H1 (cell line): Measurements from ENCODE around the gene NR1I3. TPM values are rescaled to one million over a fixed set of nuclear protein-coding genes. Genes with fewer than 3 reads are reported as not detected.

Experiments
- CTCF ChIA-PET: fragments of 300-600 bp; sonication (Branson Sonifier 250); formaldehyde crosslinking; loops from one replicate; lab custom pipeline; 2021; ENCODE audit not compliant: partially characterized antibody; lab: Charles Lee
- POLR2A ChIA-PET: fragments of 300-600 bp; sonication (Branson Sonifier 250); formaldehyde crosslinking; loops from one replicate; lab custom pipeline; 2021; ENCODE audit warnings: inconsistent platforms; ENCODE audit not compliant: partially characterized antibody; lab: Charles Lee
- DNase-seq, 2 experiments: peaks; one replicate each; pipeline versions ENCODE4 v3.0.0 to v3.0.0-alpha.2; 2010 to 2022; ENCODE audit warnings: low spot score in 2 of 2, low read depth in 1 of 2, mixed read lengths in 1 of 2
- FAIRE-seq: peaks from 2 replicates; lab custom pipeline; 2011; peaks lifted over from hg19 to GRCh38; lab: Jason Lieb, UNC
- H2AFZ ChIP-seq: 2 replicates; pipeline ENCODE4 v1.8.1; 2012; ENCODE audit warnings: low read length, inconsistent platforms
- H2AK5ac ChIP-seq: 2 replicates; pipeline ENCODE4 v1.6.1; 2013; ENCODE audit warnings: low read depth, low read length
- H2BK120ac ChIP-seq: replicated peaks from 2 replicates; pipeline ENCODE3; 2013; ENCODE audit warnings: low read depth, low read length, inconsistent platforms
- H2BK12ac ChIP-seq: 2 replicates; pipeline ENCODE4 v1.6.1; 2013; ENCODE audit warnings: low read depth, low read length
- H2BK15ac ChIP-seq: 2 replicates; pipeline ENCODE4 v1.6.1; 2013; ENCODE audit warnings: low read length
- H2BK20ac ChIP-seq: 2 replicates; pipeline ENCODE4 v1.6.1; 2013; ENCODE audit warnings: low read length
- H2BK5ac ChIP-seq: 2 replicates; pipeline ENCODE4 v1.6.1; 2013; ENCODE audit warnings: low read depth, low read length
- H3K14ac ChIP-seq: 2 replicates; pipeline ENCODE4 v1.6.1; 2013; ENCODE audit warnings: inconsistent platforms; ENCODE audit not compliant: insufficient read length
- H3K18ac ChIP-seq: 2 replicates; pipeline ENCODE4 v1.6.1; 2013; ENCODE audit warnings: low read length; ENCODE audit errors: extremely low read depth
- H3K23ac ChIP-seq: 2 replicates; pipeline ENCODE4 v1.6.1; 2013; ENCODE audit warnings: inconsistent platforms; ENCODE audit not compliant: insufficient read length
- H3K23me2 ChIP-seq: 2 replicates; pipeline ENCODE4 v1.6.1; 2013; ENCODE audit warnings: low read depth, low read length
- H3K27ac ChIP-seq: 2 replicates; pipeline ENCODE4 v1.6.1; 2011; ENCODE audit warnings: low read depth, low read length, inconsistent platforms
- H3K27me3 ChIP-seq, 4 experiments: replicated peaks in 1 of 4; 1 replicate in 1 of 4; 2 replicates in 3 of 4; pipeline versions ENCODE4 v1.6.1 to v1.8.1; 2011 to 2013; ENCODE audit warnings: low read length in 3 of 4, mild to moderate bottlenecking in 3 of 4, inconsistent platforms in 2 of 4, mixed read lengths in 2 of 4, moderate library complexity in 1 of 4; ENCODE audit not compliant: control insufficient read depth in 3 of 4, insufficient read depth in 3 of 4; ENCODE audit errors: extremely low read depth in 1 of 4
- H3K36me3 ChIP-seq, 4 experiments: 2 replicates each; pipeline versions ENCODE4 v1.6.1 to v1.8.1; 2011 to 2013; ENCODE audit warnings: mild to moderate bottlenecking in 4 of 4, low read length in 3 of 4, moderate library complexity in 2 of 4, control low read depth in 1 of 4, inconsistent platforms in 1 of 4; ENCODE audit not compliant: insufficient read depth in 4 of 4, control insufficient read depth in 2 of 4
- H3K4ac ChIP-seq: replicated peaks from 2 replicates; pipeline ENCODE3; 2013; ENCODE audit warnings: low read length, low read depth, mixed read lengths, inconsistent platforms; ENCODE audit not compliant: insufficient read length
- H3K4me1 ChIP-seq, 4 experiments: replicated peaks in 1 of 4; 1 replicate in 1 of 4; 2 replicates in 3 of 4; pipeline versions ENCODE4 v1.6.1 to v1.8.1; 2011 to 2013; ENCODE audit warnings: low read length in 3 of 4, inconsistent platforms in 2 of 4, mixed read lengths in 1 of 4; ENCODE audit not compliant: insufficient read depth in 4 of 4, control insufficient read depth in 3 of 4
- H3K4me2 ChIP-seq, 2 experiments: 2 replicates each; pipeline versions ENCODE4 v1.6.1 to v1.8.1; 2011 to 2013; ENCODE audit warnings: low read depth in 2 of 2, low read length in 2 of 2, control low read depth in 1 of 2, inconsistent platforms in 1 of 2, mild to moderate bottlenecking in 1 of 2; ENCODE audit not compliant: insufficient read depth in 1 of 2
- H3K4me3 ChIP-seq, 4 experiments: fragments of 200-600, 300-600 bp in 1 of 4; sonication (generic), shearing (Covaris generic), sonication (Bioruptor Twin) in 1 of 4; 2 replicates each; pipeline versions ENCODE4 v1.5.1 to v1.8.1; 2011 to 2016; ENCODE audit warnings: low read length in 4 of 4, low read depth in 3 of 4, control low read depth in 2 of 4, inconsistent platforms in 2 of 4, mild to moderate bottlenecking in 2 of 4, mixed read lengths in 1 of 4, moderate library complexity in 1 of 4; ENCODE audit not compliant: insufficient read depth in 2 of 4; ENCODE audit errors: extremely low read depth in 1 of 4
- H3K56ac ChIP-seq: replicated peaks from 2 replicates; pipeline ENCODE3; 2013; ENCODE audit warnings: low read depth, mild to moderate bottlenecking, mixed read lengths, low read length, inconsistent platforms; ENCODE audit not compliant: insufficient read length
- H3K79me1 ChIP-seq: 2 replicates; pipeline ENCODE4 v1.6.1; 2013; ENCODE audit warnings: low read depth, low read length, control low read depth
- H3K79me2 ChIP-seq, 2 experiments: 2 replicates each; pipeline versions ENCODE4 v1.6.1 to v1.8.1; 2012 to 2013; ENCODE audit warnings: low read length in 2 of 2, mild to moderate bottlenecking in 2 of 2, inconsistent platforms in 1 of 2; ENCODE audit not compliant: insufficient read depth in 2 of 2, control insufficient read depth in 1 of 2
- H3K9ac ChIP-seq, 4 experiments: replicated peaks in 1 of 4; 1 replicate in 1 of 4; 2 replicates in 3 of 4; pipeline versions ENCODE4 v1.6.1 to v1.8.1; 2011 to 2013; ENCODE audit warnings: low read depth in 3 of 4, low read length in 3 of 4, control low read depth in 2 of 4, mild to moderate bottlenecking in 2 of 4, moderate library complexity in 2 of 4, inconsistent platforms in 1 of 4; ENCODE audit errors: extremely low read depth in 1 of 4
- H3K9me3 ChIP-seq, 2 experiments: 2 replicates each; pipeline versions ENCODE4 v1.6.1 to v1.8.1; 2012 to 2013; ENCODE audit warnings: mild to moderate bottlenecking in 2 of 2, moderate library complexity in 2 of 2, control low read depth in 1 of 2, inconsistent platforms in 1 of 2, low read depth in 1 of 2, low read length in 1 of 2, mixed read lengths in 1 of 2; ENCODE audit not compliant: insufficient read depth in 2 of 2
- H4K20me1 ChIP-seq, 2 experiments: replicated peaks in 1 of 2; 2 replicates each; pipeline versions ENCODE3 to v1.8.1; 2011 to 2013; ENCODE audit warnings: inconsistent platforms in 2 of 2, low read length in 2 of 2, mild to moderate bottlenecking in 1 of 2; ENCODE audit not compliant: insufficient read depth in 2 of 2, control insufficient read depth in 1 of 2
- H4K5ac ChIP-seq: 2 replicates; pipeline ENCODE4 v1.6.1; 2013; ENCODE audit warnings: low read length, low read depth, mixed read lengths, inconsistent platforms; ENCODE audit not compliant: insufficient read length
- H4K8ac ChIP-seq: 2 replicates; pipeline ENCODE4 v1.8.0; 2013; ENCODE audit warnings: mild to moderate bottlenecking, moderate library complexity, low read length, inconsistent platforms; ENCODE audit not compliant: insufficient read depth; ENCODE audit errors: extremely low read depth
- H4K91ac ChIP-seq: replicated peaks from 2 replicates; pipeline ENCODE3; 2013; ENCODE audit warnings: low read length, mixed read lengths, inconsistent platforms; ENCODE audit not compliant: insufficient read length
- MAFK ChIP-seq: IDR thresholded peaks from 2 replicates; pipeline ENCODE4 v1.6.1; 2012; ENCODE audit warnings: low read depth, mild to moderate bottlenecking, improper control_type of control experiment, low read length
- SRF ChIP-seq: IDR thresholded peaks from 2 replicates; pipeline ENCODE4 v1.6.1; 2011; ENCODE audit warnings: mild to moderate bottlenecking, low read depth, low read length, moderate library complexity
- WGBS, 2 experiments: shearing (Covaris generic) in 1 of 2; methylation state at CpG; one replicate each; pipeline versions ENCODE4 v1.1.6 to v1.1.7; 2013 to 2015; ENCODE audit warnings: low lambda C conversion rate in 2 of 2, mixed read lengths in 2 of 2, inconsistent platforms in 1 of 2, low coverage in 1 of 2, missing lambda C conversion rate in 1 of 2; ENCODE audit not compliant: insufficient replicate concordance in 2 of 2, insufficient coverage in 1 of 2, insufficient read length in 1 of 2; ENCODE audit errors: extremely low coverage in 1 of 2, missing lambda C conversion rate in 1 of 2; 5-methylcytosine and 5-hydroxymethylcytosine counted together
- polyA plus RNA-seq, 7 experiments: library from polyadenylated mRNA; depleted of rRNA in 3 of 7; stranded (reverse) in 5 of 7; unstranded in 2 of 7; fragments of >200 nt in 5 of 7; fragments of 200-250 nt in 2 of 7; gene quantifications; 1 replicate in 5 of 7; 2 replicates in 1 of 7; 4 replicates in 1 of 7; pipeline versions ENCODE4 v1.2.1 to v1.2.3, GENCODE V29; 2011 to 2013; ENCODE audit warnings: missing spikeins in 2 of 7, mixed read lengths in 2 of 7
- total RNA-seq: library from RNA; stranded (reverse); fragmentation: NEBNext Ultra II Directional; extraction: Animal tissue kit (Norgen Biotek cat#: 25700); gene quantifications from 2 replicates; pipeline ENCODE4 v1.2.1, GENCODE V29; 2021

The NR1I3 gene
- total and polyA plus RNA-seq, 2 of the 8 experiments (the other 6 are each of a cell fraction or from before 2014, with no cell fraction given), result not detected

DNA sequence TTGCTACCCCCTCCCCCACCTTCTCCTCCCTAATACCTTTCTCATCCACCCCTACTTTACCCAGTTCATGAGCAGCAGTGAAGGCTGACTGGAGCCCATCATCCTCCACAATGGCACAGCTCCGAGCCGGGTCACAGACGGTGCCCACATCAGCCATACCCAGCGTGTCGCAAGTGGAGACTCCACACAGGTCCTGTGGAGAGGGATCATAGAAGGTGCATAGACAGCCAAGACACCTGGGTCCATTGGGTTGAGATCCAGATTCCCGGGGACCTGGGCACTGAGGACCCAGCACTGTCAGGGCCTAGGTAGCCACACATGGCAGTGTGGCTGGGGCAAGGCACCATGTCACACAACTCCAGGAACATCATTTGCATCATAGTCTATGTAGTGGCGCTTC, 41.9 kb downstream of the NR1I3 start:
- no peak overlapping the region for H3K14ac ChIP-seq
- H3K4ac ChIP-seq, result no peak overlapping the region
- H3K56ac ChIP-seq, result no peak overlapping the region
- no peak overlapping the region for H3K27ac ChIP-seq
- peak overlapping the region; percentile 67; the same call in 1 of the 2 replicates for H2BK5ac ChIP-seq
- H4K5ac ChIP-seq, result no peak overlapping the region
- POLR2A ChIA-PET, result interaction anchor here (1.0 to 1.6 kb wide), 4 partner anchors 9 to 110 kb away, joined by 3 to 4 read pairs (median 3); partner anchors contain the start of gene FCER1G
- H4K20me1 ChIP-seq, result no peaks in the 10 kb centered on the region
- H3K9ac ChIP-seq, result no peak overlapping the region
- no peaks in the 10 kb centered on the region; a peak in 1 of 7 replicates for H3K27me3 ChIP-seq
- H4K91ac ChIP-seq, result no peak overlapping the region
- H4K8ac ChIP-seq, result no peak overlapping the region; the same call in 1 of the 2 replicates
- H2AK5ac ChIP-seq, result no peak overlapping the region
- peaks cover 6% of the 10 kb centered on the region; the same call in 1 of the 2 replicates for H3K79me1 ChIP-seq
- H2BK15ac ChIP-seq, result no peak overlapping the region
- DNase-seq, result no peak
- TF ChIP-seq SRF (no peak), MAFK (no peak)
- TF ChIP-seq, all 59 proteins: peak for 0
- H3K23me2 ChIP-seq, result peaks cover 11% of the 10 kb centered on the region; the same call in 1 of the 2 replicates
- H2BK12ac ChIP-seq, result no peak overlapping the region
- 0 out of 4 replicates have a peak overlapping the region, but pooled peaks of 1 of the 2 experiments have one; percentile 67 for H3K4me2 ChIP-seq
- no peak overlapping the region for H3K4me3 ChIP-seq
- H2BK120ac ChIP-seq, result no peak overlapping the region
- H3K18ac ChIP-seq, result no peak overlapping the region
- FAIRE-seq, result no peak
- peaks cover 15 to 45% (median 41%) of the 10 kb centered on the region in 4 experiments for H3K4me1 ChIP-seq
- no peak overlapping the region for H2AFZ ChIP-seq
- 0 out of 2 replicates have a peak overlapping the region, but pooled peaks have one; percentile 48 for H2BK20ac ChIP-seq
- peaks cover 4 to 12% (median 7%) of the 10 kb centered on the region in 4 experiments; a peak in 5 of 8 replicates for H3K36me3 ChIP-seq
- WGBS, 2 experiments, result 87% methylated on average over 7 of the region's 7 CpGs; no CpG with 5 or more reads in 1 of the 2 experiments
- H3K23ac ChIP-seq, result no peak overlapping the region
- peaks cover 0 to 5% of the 10 kb centered on the region in 2 experiments; a peak in 1 of 4 replicates for H3K79me2 ChIP-seq
- CTCF ChIA-PET, result interaction anchor here (1.0 to 17.6 kb wide), 5 partner anchors 11 to 160 kb away, joined by 3 to 427 read pairs (median 4); partner anchors contain the start of genes APOA2, B4GALT3, FCER1G and TOMM40L
- no peaks in the 10 kb centered on the region for H3K9me3 ChIP-seq
